ENCODE results near the gene HRH2.

- TF ChIP-seq, protein P1, sequence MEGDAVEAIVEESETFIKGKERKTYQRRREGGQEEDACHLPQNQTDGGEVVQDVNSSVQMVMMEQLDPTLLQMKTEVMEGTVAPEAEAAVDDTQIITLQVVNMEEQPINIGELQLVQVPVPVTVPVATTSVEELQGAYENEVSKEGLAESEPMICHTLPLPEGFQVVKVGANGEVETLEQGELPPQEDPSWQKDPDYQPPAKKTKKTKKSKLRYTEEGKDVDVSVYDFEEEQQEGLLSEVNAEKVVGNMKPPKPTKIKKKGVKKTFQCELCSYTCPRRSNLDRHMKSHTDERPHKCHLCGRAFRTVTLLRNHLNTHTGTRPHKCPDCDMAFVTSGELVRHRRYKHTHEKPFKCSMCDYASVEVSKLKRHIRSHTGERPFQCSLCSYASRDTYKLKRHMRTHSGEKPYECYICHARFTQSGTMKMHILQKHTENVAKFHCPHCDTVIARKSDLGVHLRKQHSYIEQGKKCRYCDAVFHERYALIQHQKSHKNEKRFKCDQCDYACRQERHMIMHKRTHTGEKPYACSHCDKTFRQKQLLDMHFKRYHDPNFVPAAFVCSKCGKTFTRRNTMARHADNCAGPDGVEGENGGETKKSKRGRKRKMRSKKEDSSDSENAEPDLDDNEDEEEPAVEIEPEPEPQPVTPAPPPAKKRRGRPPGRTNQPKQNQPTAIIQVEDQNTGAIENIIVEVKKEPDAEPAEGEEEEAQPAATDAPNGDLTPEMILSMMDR (IDR thresholded peaks at IDR 0.05), result no peak
- TF ChIP-seq POLR2A (IDR thresholded peaks at IDR 0.05), result no peak
Measured at GRCh38 chr5:175711031-175711430, 53.2 kb downstream of the HRH2 start.
